Mesenteric fat pad (tissue), 1 donor: ENCODE measurements around the gene HOXB3. TPM values are rescaled to one million over a fixed set of nuclear protein-coding genes. Genes with fewer than 3 reads are reported as not detected.

Experiments
- DNase-seq: peaks from one replicate; pipeline ENCODE4 v3.0.0-alpha.2; 2020; ENCODE audit warnings: low spot score
- total RNA-seq: library from RNA; stranded (reverse); fragmentation: NEBNext Ultra II Directional; extraction: Animal tissue kit (Norgen Biotek cat#: 25700); gene quantifications from one replicate; pipeline ENCODE4 v1.2.1, GENCODE V29; 2021
- donor health status: DM: yes; HTN: yes; CAD: no.

The HOXB3 gene
- total RNA-seq, 1 donor from 2014 or later: 12.6 TPM

DNA sequence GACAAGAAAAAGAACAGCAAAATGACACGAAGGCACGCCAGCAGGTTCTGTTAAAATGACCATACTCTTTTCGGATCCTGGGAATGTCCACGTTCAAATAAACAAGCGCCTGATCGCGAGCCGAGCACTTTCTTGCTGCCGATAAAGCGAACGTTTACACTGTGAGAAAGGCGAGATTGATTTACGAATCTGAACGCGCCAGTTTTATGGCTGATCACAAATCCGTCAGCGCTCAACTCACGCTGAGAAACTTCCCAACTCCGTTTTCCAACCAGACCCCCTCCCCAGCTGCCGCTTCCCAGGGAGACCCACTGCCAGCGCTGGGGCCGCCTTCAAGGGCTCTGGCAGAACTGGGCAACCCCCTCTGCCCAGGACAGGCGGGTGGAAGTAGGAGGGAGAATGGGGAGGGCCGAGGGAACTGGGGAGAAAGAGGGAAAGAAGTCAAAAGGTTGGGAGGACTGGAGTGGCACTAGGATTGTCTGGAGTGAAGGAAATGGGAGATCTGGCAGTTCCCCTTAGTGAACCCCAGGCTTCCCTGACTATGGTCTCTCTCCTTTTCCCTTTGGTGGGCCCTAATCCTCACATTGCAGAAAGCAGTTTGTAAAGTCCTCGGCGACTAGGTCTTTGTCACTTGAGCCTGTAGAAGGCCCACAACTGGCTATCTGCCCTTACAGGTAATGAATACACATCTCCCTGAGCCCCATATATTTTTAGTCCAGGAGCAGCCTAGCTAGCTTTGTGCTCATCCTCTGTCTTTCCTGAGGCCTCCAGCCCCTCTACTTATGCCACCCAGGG, 18.8 kb downstream of the HOXB3 start:
- DNase-seq: no peak

DNA sequence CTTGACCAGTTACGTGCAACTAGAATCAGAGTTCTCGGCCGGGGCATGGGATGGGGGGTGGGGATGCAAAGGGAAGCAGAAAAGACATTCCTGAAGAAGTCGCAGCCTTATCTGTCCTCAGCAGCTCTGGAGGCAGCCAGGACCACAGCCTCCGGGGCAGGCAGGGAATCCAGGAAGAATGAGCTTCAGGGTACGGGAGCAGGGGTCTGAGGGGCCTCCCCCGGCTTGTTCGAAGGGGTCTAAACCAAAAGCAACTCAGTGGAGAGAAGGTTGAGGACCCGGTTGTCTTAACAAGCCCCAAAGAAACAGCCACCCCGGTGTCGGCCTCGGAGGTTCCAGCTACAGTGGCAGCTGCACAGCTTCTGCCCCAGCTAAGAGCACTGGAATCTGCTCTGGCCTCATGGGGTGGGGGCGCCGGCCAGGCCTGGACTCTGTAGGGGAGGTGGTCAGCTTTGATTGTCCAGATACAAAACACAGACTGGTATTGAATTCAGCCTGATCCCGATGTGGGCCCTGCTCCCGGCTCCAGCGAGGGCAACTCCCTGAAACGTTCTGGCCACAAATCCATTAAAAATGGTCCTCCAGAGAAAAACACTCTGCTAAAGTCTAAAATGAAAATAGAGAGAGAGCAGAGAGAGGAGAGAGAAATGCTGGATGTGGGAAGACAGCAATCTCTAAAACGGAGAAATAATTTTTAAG, 19.6 kb downstream of the HOXB3 start:
- DNase-seq: no peak

DNA sequence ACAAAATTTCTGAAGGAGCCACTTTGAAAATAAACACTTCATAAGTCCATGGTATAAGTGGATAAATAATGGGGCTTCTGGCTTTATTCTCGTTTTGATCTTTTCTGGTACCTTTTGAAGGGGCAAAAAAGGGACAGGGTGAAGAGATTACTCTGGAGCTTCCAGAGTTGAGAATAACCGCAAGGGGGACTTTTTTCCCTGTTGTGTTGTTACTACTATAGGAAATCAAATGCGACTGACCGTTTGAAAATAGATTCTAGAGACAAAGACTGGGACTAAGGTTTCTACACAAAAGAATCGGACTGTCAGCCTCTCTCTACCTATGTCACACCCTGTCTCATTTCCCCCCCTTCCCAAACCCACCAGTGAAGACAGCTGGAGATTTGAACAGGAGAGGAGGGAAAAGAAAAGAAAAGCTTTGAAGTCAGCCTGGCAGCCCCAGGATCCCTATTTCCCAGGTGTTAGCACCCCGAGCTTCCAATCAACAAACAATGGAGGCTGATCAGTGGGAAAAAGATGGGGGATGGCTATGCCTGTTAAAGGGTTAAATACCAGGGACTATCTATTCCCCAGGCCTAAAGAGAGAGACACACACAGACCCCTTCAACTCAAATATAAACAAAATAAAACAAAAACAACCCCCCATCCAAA, 20.2 kb downstream of the HOXB3 start:
- no peak for DNase-seq

DNA sequence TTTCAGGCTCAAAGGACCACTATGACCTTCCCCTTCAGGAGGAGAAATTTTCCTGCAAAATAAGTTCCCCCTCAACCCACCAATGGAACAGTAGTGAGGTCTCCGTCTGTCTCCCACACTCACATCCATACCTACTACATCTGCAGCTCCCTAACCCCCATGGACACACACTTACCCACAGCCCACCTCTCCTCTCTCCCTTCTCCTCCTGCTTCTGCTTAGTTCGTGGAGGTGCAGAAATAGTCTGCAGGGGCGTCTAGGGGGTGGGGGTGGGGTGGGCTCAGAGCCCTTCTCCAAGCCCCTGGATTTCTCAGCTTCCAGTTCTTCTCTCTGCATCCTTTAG, 20.8 kb downstream of the HOXB3 start:
- no peak for DNase-seq

DNA sequence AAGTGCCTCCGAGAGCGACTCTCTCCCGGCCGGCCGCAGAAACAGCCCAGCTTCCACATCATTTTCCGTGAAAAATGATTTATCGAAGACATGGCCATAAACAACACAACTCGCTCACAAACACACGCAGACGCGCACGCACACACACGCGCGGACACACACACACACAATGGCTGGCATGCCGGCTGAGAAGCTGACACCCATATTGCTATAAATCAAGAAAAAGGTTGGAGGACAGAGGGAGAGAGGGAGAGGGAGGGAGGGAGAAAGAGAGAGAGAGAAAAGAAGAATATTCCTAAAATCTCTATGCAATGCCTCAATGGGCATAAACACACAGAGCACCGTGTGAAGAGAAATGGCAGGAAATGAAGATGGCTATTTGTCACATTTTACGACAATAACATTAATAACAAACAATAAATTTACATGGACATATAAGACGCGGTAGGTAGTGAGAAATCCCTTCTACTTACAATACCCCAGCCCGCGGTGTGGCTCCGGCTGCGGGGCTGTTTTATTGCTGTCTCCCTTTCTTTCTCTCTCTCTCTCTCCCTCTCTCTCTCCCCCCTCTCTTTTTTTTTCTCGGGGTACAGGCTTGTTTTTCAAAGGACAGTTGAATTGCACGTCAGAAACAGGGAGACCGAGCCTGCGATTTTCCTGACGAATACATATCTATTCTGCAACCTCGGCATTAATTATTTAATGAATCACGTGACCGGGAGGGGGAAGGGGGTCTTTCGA, 21.4 kb downstream of the HOXB3 start:
- DNase-seq: no peak

DNA sequence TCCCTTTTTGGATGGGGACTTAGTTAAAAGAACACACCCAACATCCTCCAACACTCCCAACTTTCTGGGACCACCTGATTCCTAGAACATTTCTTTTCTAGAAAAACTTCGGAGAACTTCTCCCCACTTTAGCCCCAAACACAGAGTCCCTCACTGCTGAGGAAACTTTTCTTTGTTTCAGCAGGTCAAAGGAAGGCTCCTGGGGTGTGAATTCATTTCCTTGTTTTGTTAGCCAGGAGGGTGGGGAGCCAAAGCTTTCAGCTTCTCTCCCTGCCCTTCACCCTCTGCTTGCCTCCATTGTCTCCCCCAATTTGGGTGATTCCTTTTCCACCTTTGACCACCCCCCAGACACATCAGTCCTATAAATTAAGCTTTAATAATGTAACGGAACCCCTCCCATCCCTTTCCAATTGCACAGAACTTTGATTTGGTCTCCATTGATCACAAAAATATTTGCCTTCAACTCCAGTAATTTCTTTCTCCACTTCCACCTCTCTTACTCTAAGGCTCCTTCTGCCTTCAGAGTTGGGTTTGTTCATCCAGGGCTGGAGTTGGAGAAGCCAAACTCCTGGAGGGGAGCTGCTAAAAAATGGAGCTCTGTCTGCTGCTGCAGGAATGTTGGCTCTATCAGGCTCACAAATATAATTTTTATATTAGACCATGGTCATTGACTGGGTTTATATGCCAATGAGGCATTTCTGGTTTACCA, 22.2 kb downstream of the HOXB3 start:
- no peak for DNase-seq

DNA sequence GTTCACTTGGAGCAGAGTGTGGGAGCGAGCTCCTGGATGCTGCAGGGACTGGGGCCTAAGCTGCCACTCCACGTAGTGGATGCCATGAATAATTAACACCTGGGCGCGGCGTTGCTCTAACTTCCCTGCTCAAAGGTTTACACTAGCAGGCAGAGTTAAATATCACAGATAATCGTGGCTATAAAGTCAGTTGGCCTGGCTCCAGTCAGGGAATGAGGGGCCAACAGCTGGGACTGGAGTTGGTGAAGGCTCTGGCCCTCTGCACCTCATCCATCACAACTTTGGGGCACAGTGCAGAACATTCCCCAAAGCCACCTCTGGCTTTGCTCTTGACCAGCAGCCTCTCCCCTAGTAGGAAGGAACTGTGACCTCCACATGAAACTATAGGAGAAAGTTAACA, 22.8 kb downstream of the HOXB3 start:
- no peak for DNase-seq

DNA sequence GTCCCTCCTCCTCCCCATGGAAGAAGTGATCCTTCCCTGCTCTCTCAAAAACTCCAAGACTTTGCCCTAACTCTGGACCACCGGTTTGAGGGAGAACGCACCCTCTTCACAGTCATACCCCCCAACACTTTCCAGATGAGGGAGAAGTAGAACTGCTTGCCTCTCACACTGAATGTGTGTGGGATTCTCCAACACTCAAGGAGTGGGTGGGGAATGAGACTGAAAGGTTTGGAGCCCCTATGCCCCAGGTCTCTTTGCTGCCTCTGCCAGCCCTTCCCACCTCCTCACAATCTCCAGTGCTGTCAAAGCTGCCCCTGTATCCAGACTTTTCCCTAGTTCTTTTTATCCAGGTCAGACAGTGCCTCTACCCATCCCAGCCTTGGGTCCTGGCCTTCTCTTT, 23.3 kb downstream of the HOXB3 start:
- DNase-seq: no peak

DNA sequence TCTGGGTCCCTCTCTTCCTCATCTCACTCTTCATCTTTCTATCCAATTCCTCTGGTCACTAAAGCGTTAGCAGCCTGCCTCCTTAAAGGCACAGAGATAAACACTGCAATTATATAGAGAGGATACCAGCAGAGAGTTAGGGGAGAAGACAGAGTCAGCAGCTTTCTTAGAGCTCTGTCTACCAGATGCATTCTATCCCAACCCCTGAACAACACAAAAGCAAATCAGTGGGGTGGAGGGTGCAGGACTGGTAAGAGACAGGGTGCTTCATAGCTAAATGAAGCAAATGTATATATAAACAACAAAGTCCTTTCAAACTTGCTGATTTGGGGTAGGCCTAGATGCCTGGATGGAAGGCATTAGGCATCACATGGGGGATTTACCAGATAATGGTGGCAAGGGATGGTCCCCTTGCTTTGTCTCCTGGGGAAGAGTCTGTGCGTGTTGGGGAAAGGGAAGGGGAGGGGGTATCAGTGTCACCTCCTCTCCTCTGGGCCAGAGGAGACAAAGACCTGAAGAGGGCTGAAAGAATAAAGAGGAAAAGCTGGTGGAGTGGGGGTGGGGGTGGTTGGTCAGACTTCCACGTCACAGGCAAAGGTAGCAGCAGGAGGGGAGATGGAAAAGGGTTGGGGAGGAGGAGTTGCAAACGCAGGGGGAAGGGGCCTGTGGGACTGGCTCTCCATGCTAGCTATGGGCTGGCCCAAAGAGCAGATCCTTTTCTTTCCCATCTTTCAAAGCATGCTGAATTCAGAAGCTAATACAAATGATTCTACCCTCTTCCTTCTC, 23.9 kb downstream of the HOXB3 start:
- no peak for DNase-seq

DNA sequence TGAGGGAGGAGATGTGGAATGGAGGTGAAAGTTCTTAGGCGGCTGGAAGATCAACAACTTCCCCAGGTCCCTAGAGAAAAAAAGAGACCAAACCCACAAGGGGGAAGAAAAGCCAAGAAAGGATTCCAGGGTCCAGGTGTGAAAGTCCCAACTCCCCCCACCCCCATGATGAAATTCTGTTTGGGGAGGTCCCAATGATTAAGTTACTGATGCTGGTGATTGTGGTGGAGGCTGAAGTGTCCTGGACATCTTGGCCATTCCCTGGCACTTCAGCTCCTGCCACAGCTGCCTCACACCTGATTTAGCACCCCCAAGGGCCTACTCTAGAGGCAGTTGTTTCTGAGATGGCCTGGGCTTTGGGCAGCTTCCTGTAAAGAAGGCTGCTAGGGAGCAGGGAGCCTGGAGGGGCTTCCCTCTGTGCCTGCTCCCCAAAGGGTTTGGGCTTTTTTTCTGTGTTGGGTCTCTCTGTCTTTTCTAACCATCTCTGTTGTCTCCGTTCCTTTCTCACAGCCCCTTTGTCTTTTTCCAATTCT, 25.0 kb downstream of the HOXB3 start:
- no peak for DNase-seq

DNA sequence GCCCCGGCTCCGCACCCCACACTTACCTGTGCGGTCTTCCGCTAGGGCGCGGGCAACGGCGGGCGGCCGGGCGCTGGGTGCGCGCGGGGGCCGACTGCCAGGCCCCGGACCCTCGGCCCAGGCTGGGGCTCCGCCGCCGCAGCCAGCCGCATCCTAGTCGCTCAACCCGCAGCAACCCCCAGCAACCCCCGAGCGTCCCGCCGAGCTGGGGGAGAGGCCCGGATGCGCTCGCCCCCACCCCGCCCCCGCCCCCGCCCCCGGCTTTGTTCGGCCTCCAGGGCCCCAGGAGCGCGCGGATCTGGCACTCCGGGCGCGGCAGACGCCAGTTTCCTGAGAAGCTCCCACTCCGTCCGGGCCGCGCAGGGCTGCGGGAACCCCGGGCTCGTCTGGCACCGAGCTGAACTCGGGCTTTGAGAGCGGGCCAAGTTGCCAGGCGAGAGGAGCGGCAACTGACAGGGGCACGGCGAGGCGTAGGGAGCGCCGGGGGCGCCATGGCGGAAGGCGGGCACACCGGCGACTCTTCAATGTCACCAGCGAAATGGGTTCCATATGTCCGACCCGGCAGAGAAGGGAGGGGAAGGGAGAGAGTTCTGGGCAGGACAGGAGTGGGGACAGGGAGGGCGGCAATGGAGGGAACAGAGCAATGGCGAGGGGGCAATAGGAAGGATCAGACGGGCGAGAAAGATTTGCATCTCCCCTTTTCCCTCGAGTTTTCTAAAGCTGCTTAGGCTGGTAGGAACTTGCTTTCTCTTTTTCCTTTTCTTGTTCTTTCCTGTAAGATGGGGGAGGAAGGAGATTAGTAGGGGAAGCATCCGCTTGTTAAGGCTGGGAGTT, 25.6 kb downstream of the HOXB3 start:
- DNase-seq: no peak

DNA sequence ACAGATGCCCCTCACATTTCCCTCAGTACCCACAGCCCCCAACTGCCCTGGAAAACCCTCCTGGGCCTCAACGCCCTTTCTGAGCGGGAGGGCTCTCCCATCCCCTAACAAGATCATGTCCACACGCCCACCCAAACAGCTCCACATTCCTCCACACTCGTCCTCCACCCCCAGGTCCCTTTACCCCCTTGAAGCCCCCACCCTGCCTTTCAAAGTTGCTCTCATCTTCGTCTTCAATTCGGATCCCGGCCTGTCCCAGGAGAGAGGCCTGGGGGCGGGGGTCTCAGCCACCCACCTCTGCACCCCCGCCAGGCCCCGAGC, 26.2 kb downstream of the HOXB3 start:
- no peak for DNase-seq

DNA sequence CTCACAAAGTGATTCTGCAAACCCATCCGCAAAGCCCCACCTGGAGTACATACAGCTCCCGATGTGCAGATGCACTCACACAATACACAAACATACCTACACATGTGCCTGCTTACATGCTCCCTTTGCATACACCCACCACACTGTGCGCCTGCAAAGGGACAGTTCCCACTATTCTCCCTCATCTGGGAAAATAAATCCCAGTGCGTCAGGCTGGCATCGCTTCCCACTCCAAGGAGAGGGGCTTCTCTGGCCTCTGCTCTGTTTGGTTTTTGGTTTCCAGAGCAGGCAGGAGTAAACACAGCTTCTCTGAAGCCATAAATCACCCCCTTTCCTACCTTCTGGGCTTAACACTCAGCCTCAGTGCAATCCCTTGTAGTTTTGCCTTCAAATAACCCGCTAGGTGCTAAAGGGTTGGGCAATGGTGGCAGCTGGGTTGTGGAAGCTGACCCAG, 26.6 kb downstream of the HOXB3 start:
- no peak for DNase-seq

DNA sequence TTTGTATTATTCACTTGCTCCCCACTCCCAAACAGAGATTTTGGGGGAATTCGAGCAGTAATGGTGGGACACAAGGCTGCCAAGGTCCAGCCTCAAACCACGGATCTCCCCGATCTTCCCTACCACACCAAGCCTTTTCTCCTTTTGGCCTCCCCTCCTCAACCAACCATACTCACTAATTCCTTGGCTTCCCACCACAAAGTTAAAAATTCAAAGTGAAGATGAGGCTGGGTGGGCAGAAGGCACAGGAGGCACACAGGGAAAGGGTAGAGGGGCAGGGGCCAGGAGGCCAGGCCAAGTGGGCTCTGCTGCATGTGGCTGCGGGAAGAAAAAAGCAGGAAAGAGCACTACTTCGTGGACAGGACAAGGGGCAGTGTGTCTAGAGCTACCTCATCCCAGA, 27.1 kb downstream of the HOXB3 start:
- no peak for DNase-seq

DNA sequence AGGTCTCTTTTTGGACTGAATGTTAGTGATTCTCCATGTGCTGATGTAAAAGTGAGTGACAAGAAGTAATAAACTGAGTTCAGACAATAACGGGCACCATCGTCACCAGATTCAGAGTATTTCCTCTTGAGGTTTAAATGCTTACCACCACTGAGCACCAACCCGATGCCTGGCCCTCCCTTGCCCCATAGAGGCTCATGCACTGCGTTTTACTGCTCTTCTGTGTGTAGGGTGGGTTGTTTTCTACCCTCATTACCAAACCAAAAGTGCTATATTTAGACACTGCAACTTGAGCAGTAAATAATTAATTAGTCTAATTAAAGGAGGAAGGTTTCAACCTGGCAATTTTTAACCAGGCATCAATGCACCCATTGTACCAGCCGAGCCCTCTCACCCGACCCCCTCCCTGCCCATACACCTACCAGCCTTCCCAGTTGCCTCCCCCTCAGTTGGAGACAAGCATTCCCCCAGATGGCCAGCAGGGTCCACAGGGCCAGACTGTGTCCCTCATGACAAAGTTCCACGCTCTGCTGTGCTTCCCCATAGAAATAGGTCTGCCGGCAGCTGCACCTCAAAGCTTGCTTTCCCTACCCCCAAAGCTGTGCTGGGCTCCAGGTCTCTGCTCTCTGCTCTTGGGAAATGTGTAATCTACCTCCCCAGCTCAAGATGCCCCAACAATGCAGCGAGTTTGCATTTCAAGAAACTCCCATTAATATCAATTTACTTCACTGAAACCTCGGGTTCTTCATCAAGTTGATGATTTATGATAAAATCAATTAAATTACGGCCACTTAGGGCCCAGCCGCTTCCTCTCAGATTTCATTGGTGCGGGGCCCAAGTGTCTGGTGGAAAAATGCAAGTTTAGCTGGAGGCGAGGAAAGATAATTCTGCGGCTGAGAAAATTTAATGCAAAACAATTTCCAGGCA, 27.9 kb downstream of the HOXB3 start:
- no peak for DNase-seq

DNA sequence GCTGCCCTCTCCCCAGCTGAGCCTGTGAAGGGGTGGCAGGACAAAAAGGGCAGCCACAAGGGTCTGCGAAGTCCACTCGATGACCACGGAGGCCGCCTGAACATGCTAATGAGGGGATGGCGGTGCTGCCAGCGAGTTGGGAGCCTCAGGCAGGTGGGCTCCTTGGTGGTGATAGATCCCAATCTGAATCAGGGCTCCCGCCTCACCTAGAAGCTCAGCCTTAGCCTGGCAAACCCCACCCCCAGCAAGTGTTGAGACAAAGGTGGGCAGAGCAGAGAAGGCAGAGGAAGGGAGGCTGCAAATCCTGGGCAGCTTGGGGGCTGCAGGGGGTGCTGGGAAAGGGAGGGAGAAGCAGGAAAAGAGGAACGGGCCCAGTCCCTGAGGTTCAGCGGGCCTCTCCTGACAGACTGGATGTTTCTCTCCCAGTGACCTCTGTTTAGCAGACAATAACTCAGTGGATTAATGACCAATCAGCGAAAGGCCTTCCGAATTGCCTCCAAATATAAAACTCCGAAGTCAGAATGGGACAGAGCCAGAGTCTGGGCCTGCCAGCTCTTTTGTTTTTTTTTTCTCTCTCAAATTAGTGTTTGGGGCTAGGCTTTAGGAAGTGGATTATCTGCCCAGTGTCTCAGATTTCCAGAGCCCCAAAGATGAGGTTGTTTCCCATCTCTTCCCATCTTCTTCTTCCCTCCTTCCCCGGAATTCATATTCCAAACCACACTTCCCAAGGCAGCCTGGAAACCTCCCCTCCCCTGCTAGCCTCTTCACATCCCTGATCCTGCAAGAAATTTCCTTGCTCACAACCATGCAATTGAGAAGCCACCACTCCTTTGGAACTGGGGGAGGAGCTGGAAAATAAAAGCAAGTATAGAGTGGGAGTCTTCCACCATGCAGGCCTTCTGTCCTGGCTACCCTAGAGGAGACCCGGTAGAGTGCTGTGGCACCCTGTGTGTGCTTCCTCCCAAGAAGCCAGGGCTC, 29.9 kb downstream of the HOXB3 start:
- no peak for DNase-seq
